HepG2 (cell line): Measurements from ENCODE around the gene ARMC2. TPM values are rescaled to one million over a fixed set of nuclear protein-coding genes. Genes with fewer than 3 reads are reported as not detected.

ENCODE experiments used
- ATAD3A ChIP-seq: sonication (generic); formaldehyde crosslinking; IDR thresholded peaks from 2 replicates; pipeline ENCODE4 v1.4.0; 2020; ENCODE audit warnings: missing genetic modification reagents
- CHCHD3 ChIP-seq: sonication (generic); formaldehyde crosslinking; IDR thresholded peaks from 2 replicates; pipeline ENCODE4 v1.8.0; 2022; ENCODE audit warnings: mild to moderate bottlenecking, missing genetic modification reagents, moderate library complexity
- HMG20B ChIP-seq: conservative IDR thresholded peaks from 2 replicates; pipeline ENCODE4 v1.6.1; 2016; ENCODE audit warnings: missing genetic modification reagents, missing compliant biosample characterization
- NFE2 ChIP-seq: sonication (generic); formaldehyde crosslinking; IDR thresholded peaks from 2 replicates; pipeline ENCODE4 v1.4.0; 2020; ENCODE audit warnings: missing genetic modification reagents
- SALL2 ChIP-seq: sonication (generic); formaldehyde crosslinking; IDR thresholded peaks from 2 replicates; pipeline ENCODE4 v1.8.1; 2023; ENCODE audit warnings: mild to moderate bottlenecking, missing genetic modification reagents, inconsistent platforms
- STAG1 ChIP-seq: sonication (generic); formaldehyde crosslinking; IDR thresholded peaks from 2 replicates; pipeline ENCODE4 v1.4.0; 2020; ENCODE audit warnings: missing genetic modification reagents
- ZNF143 ChIP-seq: sonication (generic); formaldehyde crosslinking; IDR thresholded peaks from 2 replicates; pipeline ENCODE4 v1.4.0; 2020; ENCODE audit warnings: missing genetic modification reagents
- ZNF224 ChIP-seq: sonication (generic); formaldehyde crosslinking; IDR thresholded peaks from 2 replicates; pipeline ENCODE4 v1.5.0; 2020; ENCODE audit warnings: mild to moderate bottlenecking, missing genetic modification reagents
- ZNF256 ChIP-seq: sonication (generic); formaldehyde crosslinking; conservative IDR thresholded peaks from 2 replicates; pipeline ENCODE4 v1.4.0; 2020; ENCODE audit warnings: missing genetic modification reagents
- ZNF264 ChIP-seq: sonication (generic); formaldehyde crosslinking; IDR thresholded peaks from 2 replicates; pipeline ENCODE4 v1.4.0; 2020; ENCODE audit warnings: missing genetic modification reagents
- ZNF501 ChIP-seq: sonication (generic); formaldehyde crosslinking; IDR thresholded peaks from 2 replicates; pipeline ENCODE4 v1.5.1; 2020; ENCODE audit warnings: mild to moderate bottlenecking, moderate library complexity, missing genetic modification reagents
- ZNF678 ChIP-seq: sonication (generic); formaldehyde crosslinking; IDR thresholded peaks from 2 replicates; pipeline ENCODE4 v1.4.0; 2020; ENCODE audit warnings: mild to moderate bottlenecking, missing genetic modification reagents
- ZSCAN21 ChIP-seq: sonication (generic); formaldehyde crosslinking; IDR thresholded peaks from 2 replicates; pipeline ENCODE4 v1.8.0; 2022; ENCODE audit warnings: mild to moderate bottlenecking, missing genetic modification reagents, moderate library complexity, borderline replicate concordance
- polyA plus RNA-seq, 8 experiments: library from polyadenylated mRNA; depleted of rRNA in 3 of 8; stranded (reverse) in 7 of 8; unstranded in 1 of 8; fragments of >200 nt; fragmentation: Illumina TruSeq in 4 of 8; extraction: Trizol in 4 of 8; gene quantifications; 2 replicates each; pipeline versions ENCODE4 v1.2.1 to v1.2.3, GENCODE V29; 2011 to 2016; ENCODE audit warnings: low read depth in 4 of 8, missing spikeins in 1 of 8, mixed read lengths in 1 of 8; ENCODE audit not compliant: insufficient read depth in 1 of 8
- total RNA-seq, 5 experiments: library from RNA; depleted of rRNA; stranded (reverse); fragments of >200 nt; fragmentation: Illumina TruSeq; extraction: Trizol; gene quantifications; 2 replicates each; pipeline ENCODE4 v1.2.3, GENCODE V29; 2016; ENCODE audit warnings: low read depth in 1 of 5
- TF ChIP-seq, protein P1 (sequence below): sonication (generic); formaldehyde crosslinking; IDR thresholded peaks from 2 replicates; pipeline ENCODE4 v1.5.1; 2020; ENCODE audit warnings: mild to moderate bottlenecking, missing genetic modification reagents, moderate library complexity
- TF ChIP-seq, protein P2 (sequence below): IDR thresholded peaks from 2 replicates; pipeline ENCODE4 v1.6.1; 2012; ENCODE audit warnings: low read depth, low read length, improper control_type of control experiment
- TF ChIP-seq, protein P3 (sequence below): sonication (generic); formaldehyde crosslinking; IDR thresholded peaks from 2 replicates; pipeline ENCODE4 v1.4.0; 2020; ENCODE audit warnings: mild to moderate bottlenecking, missing genetic modification reagents
- TF ChIP-seq, protein P4 (sequence below): sonication (generic); formaldehyde crosslinking; IDR thresholded peaks from 2 replicates; pipeline ENCODE4 v1.4.0; 2020; ENCODE audit warnings: missing genetic modification reagents
- TF ChIP-seq, protein P5 (sequence below): sonication (generic); formaldehyde crosslinking; IDR thresholded peaks from 2 replicates; pipeline ENCODE4 v1.4.0; 2020; ENCODE audit warnings: missing genetic modification reagents

The ARMC2 gene
- total and polyA plus RNA-seq, 2 of the 13 experiments (the other 11 are each of a cell fraction or from before 2014, with no cell fraction given) = 1.4 to 3.2 TPM

DNA sequence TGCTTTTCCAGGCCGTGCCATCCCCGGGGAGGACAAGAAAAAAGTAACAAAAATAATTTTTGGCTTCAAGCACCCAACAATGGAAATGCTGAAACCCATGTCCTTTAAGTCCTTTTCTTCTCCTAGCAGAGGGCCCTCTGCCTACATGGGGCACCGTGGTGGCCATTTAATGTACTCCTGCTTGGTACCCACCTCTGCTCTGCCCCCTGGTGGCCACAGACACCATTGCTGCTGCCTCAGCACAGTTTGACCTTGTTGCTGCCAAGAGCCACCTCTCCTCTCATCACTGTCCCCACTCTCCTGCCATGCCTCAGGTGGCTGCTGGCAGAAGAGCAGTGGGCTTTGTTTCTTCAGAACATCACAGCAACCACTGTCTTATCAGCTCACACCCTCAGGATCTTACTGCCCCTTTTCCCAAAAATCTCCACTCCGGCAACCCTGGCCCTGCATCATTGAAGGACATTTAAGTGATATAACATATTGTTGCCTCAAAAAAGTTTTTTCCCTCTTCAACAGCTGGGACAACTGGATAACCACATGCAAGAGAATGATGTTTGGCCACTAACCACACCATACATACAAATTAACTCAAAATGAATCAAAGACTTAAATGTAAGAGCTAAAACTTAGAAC is 12.9 kb upstream of the ARMC2 start (continued):
- TF ChIP-seq, protein P1, sequence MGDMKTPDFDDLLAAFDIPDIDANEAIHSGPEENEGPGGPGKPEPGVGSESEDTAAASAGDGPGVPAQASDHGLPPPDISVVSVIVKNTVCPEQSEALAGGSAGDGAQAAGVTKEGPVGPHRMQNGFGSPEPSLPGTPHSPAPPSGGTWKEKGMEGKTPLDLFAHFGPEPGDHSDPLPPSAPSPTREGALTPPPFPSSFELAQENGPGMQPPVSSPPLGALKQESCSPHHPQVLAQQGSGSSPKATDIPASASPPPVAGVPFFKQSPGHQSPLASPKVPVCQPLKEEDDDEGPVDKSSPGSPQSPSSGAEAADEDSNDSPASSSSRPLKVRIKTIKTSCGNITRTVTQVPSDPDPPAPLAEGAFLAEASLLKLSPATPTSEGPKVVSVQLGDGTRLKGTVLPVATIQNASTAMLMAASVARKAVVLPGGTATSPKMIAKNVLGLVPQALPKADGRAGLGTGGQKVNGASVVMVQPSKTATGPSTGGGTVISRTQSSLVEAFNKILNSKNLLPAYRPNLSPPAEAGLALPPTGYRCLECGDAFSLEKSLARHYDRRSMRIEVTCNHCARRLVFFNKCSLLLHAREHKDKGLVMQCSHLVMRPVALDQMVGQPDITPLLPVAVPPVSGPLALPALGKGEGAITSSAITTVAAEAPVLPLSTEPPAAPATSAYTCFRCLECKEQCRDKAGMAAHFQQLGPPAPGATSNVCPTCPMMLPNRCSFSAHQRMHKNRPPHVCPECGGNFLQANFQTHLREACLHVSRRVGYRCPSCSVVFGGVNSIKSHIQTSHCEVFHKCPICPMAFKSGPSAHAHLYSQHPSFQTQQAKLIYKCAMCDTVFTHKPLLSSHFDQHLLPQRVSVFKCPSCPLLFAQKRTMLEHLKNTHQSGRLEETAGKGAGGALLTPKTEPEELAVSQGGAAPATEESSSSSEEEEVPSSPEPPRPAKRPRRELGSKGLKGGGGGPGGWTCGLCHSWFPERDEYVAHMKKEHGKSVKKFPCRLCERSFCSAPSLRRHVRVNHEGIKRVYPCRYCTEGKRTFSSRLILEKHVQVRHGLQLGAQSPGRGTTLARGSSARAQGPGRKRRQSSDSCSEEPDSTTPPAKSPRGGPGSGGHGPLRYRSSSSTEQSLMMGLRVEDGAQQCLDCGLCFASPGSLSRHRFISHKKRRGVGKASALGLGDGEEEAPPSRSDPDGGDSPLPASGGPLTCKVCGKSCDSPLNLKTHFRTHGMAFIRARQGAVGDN = peak; percentile 27; the same call in 1 of the 2 replicates
- TF ChIP-seq ZNF501 (CRISPR knock-in tag) (peak; percentile 32; the same call in 1 of the 2 replicates), STAG1 (CRISPR knock-in tag) (peak; percentile 93), ZNF264 (CRISPR knock-in tag) (no peak), SALL2 (CRISPR knock-in tag) (0 out of 2 replicates have a peak, but pooled peaks have one; percentile 29), ZNF678 (CRISPR knock-in tag) (no peak), ZNF256 (no peak), HMG20B (CRISPR knock-in tag) (no peak), NFE2 (CRISPR knock-in tag) (no peak), ZNF143 (CRISPR knock-in tag) (no peak), ZSCAN21 (CRISPR knock-in tag) (no peak), ZNF224 (no peak), ATAD3A (CRISPR knock-in tag) (no peak), CHCHD3 (CRISPR knock-in tag) (no peak)
- TF ChIP-seq, protein P2, sequence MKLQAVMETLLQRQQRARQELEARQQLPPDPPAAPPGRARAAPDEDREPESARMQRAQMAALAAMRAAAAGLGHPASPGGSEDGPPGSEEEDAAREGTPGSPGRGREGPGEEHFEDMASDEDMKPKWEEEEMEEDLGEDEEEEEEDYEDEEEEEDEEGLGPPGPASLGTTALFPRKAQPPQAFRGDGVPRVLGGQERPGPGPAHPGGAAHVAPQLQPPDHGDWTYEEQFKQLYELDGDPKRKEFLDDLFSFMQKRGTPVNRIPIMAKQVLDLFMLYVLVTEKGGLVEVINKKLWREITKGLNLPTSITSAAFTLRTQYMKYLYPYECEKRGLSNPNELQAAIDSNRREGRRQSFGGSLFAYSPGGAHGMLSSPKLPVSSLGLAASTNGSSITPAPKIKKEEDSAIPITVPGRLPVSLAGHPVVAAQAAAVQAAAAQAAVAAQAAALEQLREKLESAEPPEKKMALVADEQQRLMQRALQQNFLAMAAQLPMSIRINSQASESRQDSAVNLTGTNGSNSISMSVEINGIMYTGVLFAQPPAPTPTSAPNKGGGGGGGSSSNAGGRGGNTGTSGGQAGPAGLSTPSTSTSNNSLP = 0 out of 2 replicates have a peak, but pooled peaks have one; percentile 14
- TF ChIP-seq, protein P3, sequence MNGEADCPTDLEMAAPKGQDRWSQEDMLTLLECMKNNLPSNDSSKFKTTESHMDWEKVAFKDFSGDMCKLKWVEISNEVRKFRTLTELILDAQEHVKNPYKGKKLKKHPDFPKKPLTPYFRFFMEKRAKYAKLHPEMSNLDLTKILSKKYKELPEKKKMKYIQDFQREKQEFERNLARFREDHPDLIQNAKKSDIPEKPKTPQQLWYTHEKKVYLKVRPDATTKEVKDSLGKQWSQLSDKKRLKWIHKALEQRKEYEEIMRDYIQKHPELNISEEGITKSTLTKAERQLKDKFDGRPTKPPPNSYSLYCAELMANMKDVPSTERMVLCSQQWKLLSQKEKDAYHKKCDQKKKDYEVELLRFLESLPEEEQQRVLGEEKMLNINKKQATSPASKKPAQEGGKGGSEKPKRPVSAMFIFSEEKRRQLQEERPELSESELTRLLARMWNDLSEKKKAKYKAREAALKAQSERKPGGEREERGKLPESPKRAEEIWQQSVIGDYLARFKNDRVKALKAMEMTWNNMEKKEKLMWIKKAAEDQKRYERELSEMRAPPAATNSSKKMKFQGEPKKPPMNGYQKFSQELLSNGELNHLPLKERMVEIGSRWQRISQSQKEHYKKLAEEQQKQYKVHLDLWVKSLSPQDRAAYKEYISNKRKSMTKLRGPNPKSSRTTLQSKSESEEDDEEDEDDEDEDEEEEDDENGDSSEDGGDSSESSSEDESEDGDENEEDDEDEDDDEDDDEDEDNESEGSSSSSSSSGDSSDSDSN (CRISPR knock-in tag) = no peak
- TF ChIP-seq, protein P4, sequence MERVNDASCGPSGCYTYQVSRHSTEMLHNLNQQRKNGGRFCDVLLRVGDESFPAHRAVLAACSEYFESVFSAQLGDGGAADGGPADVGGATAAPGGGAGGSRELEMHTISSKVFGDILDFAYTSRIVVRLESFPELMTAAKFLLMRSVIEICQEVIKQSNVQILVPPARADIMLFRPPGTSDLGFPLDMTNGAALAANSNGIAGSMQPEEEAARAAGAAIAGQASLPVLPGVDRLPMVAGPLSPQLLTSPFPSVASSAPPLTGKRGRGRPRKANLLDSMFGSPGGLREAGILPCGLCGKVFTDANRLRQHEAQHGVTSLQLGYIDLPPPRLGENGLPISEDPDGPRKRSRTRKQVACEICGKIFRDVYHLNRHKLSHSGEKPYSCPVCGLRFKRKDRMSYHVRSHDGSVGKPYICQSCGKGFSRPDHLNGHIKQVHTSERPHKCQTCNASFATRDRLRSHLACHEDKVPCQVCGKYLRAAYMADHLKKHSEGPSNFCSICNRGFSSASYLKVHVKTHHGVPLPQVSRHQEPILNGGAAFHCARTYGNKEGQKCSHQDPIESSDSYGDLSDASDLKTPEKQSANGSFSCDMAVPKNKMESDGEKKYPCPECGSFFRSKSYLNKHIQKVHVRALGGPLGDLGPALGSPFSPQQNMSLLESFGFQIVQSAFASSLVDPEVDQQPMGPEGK (CRISPR knock-in tag) = 0 out of 2 replicates have a peak, but pooled peaks have one; percentile 13
- TF ChIP-seq, protein P5, sequence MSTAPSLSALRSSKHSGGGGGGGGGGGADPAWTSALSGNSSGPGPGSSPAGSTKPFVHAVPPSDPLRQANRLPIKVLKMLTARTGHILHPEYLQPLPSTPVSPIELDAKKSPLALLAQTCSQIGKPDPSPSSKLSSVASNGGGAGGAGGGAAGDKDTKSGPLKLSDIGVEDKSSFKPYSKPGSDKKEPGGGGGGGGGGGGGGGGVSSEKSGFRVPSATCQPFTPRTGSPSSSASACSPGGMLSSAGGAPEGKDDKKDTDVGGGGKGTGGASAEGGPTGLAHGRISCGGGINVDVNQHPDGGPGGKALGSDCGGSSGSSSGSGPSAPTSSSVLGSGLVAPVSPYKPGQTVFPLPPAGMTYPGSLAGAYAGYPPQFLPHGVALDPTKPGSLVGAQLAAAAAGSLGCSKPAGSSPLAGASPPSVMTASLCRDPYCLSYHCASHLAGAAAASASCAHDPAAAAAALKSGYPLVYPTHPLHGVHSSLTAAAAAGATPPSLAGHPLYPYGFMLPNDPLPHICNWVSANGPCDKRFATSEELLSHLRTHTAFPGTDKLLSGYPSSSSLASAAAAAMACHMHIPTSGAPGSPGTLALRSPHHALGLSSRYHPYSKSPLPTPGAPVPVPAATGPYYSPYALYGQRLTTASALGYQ (CRISPR knock-in tag) = no peak
